H1 (cell line): ENCODE data around the gene PLCB4. TPM values are rescaled to one million over a fixed set of nuclear protein-coding genes. Genes with fewer than 3 reads are reported as not detected.

Experiments used
- CTCF ChIA-PET: fragments of 300-600 bp; sonication (Branson Sonifier 250); formaldehyde crosslinking; loops from one replicate; lab custom pipeline; 2021; ENCODE audit not compliant: partially characterized antibody; lab: Charles Lee
- POLR2A ChIA-PET: fragments of 300-600 bp; sonication (Branson Sonifier 250); formaldehyde crosslinking; loops from one replicate; lab custom pipeline; 2021; ENCODE audit warnings: inconsistent platforms; ENCODE audit not compliant: partially characterized antibody; lab: Charles Lee
- DNase-seq, 2 experiments: peaks; one replicate each; pipeline versions ENCODE4 v3.0.0 to v3.0.0-alpha.2; 2010 to 2022; ENCODE audit warnings: low spot score in 2 of 2, low read depth in 1 of 2, mixed read lengths in 1 of 2
- FAIRE-seq: peaks from 2 replicates; lab custom pipeline; 2011; peaks lifted over from hg19 to GRCh38; lab: Jason Lieb, UNC
- H2AFZ ChIP-seq: 2 replicates; pipeline ENCODE4 v1.8.1; 2012; ENCODE audit warnings: low read length, inconsistent platforms
- H2AK5ac ChIP-seq: 2 replicates; pipeline ENCODE4 v1.6.1; 2013; ENCODE audit warnings: low read depth, low read length
- H2BK120ac ChIP-seq: replicated peaks from 2 replicates; pipeline ENCODE3; 2013; ENCODE audit warnings: low read depth, low read length, inconsistent platforms
- H2BK12ac ChIP-seq: 2 replicates; pipeline ENCODE4 v1.6.1; 2013; ENCODE audit warnings: low read depth, low read length
- H2BK15ac ChIP-seq: 2 replicates; pipeline ENCODE4 v1.6.1; 2013; ENCODE audit warnings: low read length
- H2BK20ac ChIP-seq: 2 replicates; pipeline ENCODE4 v1.6.1; 2013; ENCODE audit warnings: low read length
- H2BK5ac ChIP-seq: 2 replicates; pipeline ENCODE4 v1.6.1; 2013; ENCODE audit warnings: low read depth, low read length
- H3K14ac ChIP-seq: 2 replicates; pipeline ENCODE4 v1.6.1; 2013; ENCODE audit warnings: inconsistent platforms; ENCODE audit not compliant: insufficient read length
- H3K18ac ChIP-seq: 2 replicates; pipeline ENCODE4 v1.6.1; 2013; ENCODE audit warnings: low read length; ENCODE audit errors: extremely low read depth
- H3K23ac ChIP-seq: 2 replicates; pipeline ENCODE4 v1.6.1; 2013; ENCODE audit warnings: inconsistent platforms; ENCODE audit not compliant: insufficient read length
- H3K23me2 ChIP-seq: 2 replicates; pipeline ENCODE4 v1.6.1; 2013; ENCODE audit warnings: low read depth, low read length
- H3K27ac ChIP-seq: 2 replicates; pipeline ENCODE4 v1.6.1; 2011; ENCODE audit warnings: low read depth, low read length, inconsistent platforms
- H3K27me3 ChIP-seq, 4 experiments: replicated peaks in 1 of 4; 1 replicate in 1 of 4; 2 replicates in 3 of 4; pipeline versions ENCODE4 v1.6.1 to v1.8.1; 2011 to 2013; ENCODE audit warnings: low read length in 3 of 4, mild to moderate bottlenecking in 3 of 4, inconsistent platforms in 2 of 4, mixed read lengths in 2 of 4, moderate library complexity in 1 of 4; ENCODE audit not compliant: control insufficient read depth in 3 of 4, insufficient read depth in 3 of 4; ENCODE audit errors: extremely low read depth in 1 of 4
- H3K36me3 ChIP-seq, 4 experiments: 2 replicates each; pipeline versions ENCODE4 v1.6.1 to v1.8.1; 2011 to 2013; ENCODE audit warnings: mild to moderate bottlenecking in 4 of 4, low read length in 3 of 4, moderate library complexity in 2 of 4, control low read depth in 1 of 4, inconsistent platforms in 1 of 4; ENCODE audit not compliant: insufficient read depth in 4 of 4, control insufficient read depth in 2 of 4
- H3K4ac ChIP-seq: replicated peaks from 2 replicates; pipeline ENCODE3; 2013; ENCODE audit warnings: low read length, low read depth, mixed read lengths, inconsistent platforms; ENCODE audit not compliant: insufficient read length
- H3K4me1 ChIP-seq, 4 experiments: replicated peaks in 1 of 4; 1 replicate in 1 of 4; 2 replicates in 3 of 4; pipeline versions ENCODE4 v1.6.1 to v1.8.1; 2011 to 2013; ENCODE audit warnings: low read length in 3 of 4, inconsistent platforms in 2 of 4, mixed read lengths in 1 of 4; ENCODE audit not compliant: insufficient read depth in 4 of 4, control insufficient read depth in 3 of 4
- H3K4me2 ChIP-seq, 2 experiments: 2 replicates each; pipeline versions ENCODE4 v1.6.1 to v1.8.1; 2011 to 2013; ENCODE audit warnings: low read depth in 2 of 2, low read length in 2 of 2, control low read depth in 1 of 2, inconsistent platforms in 1 of 2, mild to moderate bottlenecking in 1 of 2; ENCODE audit not compliant: insufficient read depth in 1 of 2
- H3K4me3 ChIP-seq, 4 experiments: fragments of 200-600, 300-600 bp in 1 of 4; sonication (generic), shearing (Covaris generic), sonication (Bioruptor Twin) in 1 of 4; 2 replicates each; pipeline versions ENCODE4 v1.5.1 to v1.8.1; 2011 to 2016; ENCODE audit warnings: low read length in 4 of 4, low read depth in 3 of 4, control low read depth in 2 of 4, inconsistent platforms in 2 of 4, mild to moderate bottlenecking in 2 of 4, mixed read lengths in 1 of 4, moderate library complexity in 1 of 4; ENCODE audit not compliant: insufficient read depth in 2 of 4; ENCODE audit errors: extremely low read depth in 1 of 4
- H3K56ac ChIP-seq: replicated peaks from 2 replicates; pipeline ENCODE3; 2013; ENCODE audit warnings: low read depth, mild to moderate bottlenecking, mixed read lengths, low read length, inconsistent platforms; ENCODE audit not compliant: insufficient read length
- H3K79me1 ChIP-seq: 2 replicates; pipeline ENCODE4 v1.6.1; 2013; ENCODE audit warnings: low read depth, low read length, control low read depth
- H3K79me2 ChIP-seq, 2 experiments: 2 replicates each; pipeline versions ENCODE4 v1.6.1 to v1.8.1; 2012 to 2013; ENCODE audit warnings: low read length in 2 of 2, mild to moderate bottlenecking in 2 of 2, inconsistent platforms in 1 of 2; ENCODE audit not compliant: insufficient read depth in 2 of 2, control insufficient read depth in 1 of 2
- H3K9ac ChIP-seq, 4 experiments: replicated peaks in 1 of 4; 1 replicate in 1 of 4; 2 replicates in 3 of 4; pipeline versions ENCODE4 v1.6.1 to v1.8.1; 2011 to 2013; ENCODE audit warnings: low read depth in 3 of 4, low read length in 3 of 4, control low read depth in 2 of 4, mild to moderate bottlenecking in 2 of 4, moderate library complexity in 2 of 4, inconsistent platforms in 1 of 4; ENCODE audit errors: extremely low read depth in 1 of 4
- H3K9me3 ChIP-seq, 2 experiments: 2 replicates each; pipeline versions ENCODE4 v1.6.1 to v1.8.1; 2012 to 2013; ENCODE audit warnings: mild to moderate bottlenecking in 2 of 2, moderate library complexity in 2 of 2, control low read depth in 1 of 2, inconsistent platforms in 1 of 2, low read depth in 1 of 2, low read length in 1 of 2, mixed read lengths in 1 of 2; ENCODE audit not compliant: insufficient read depth in 2 of 2
- H4K20me1 ChIP-seq, 2 experiments: replicated peaks in 1 of 2; 2 replicates each; pipeline versions ENCODE3 to v1.8.1; 2011 to 2013; ENCODE audit warnings: inconsistent platforms in 2 of 2, low read length in 2 of 2, mild to moderate bottlenecking in 1 of 2; ENCODE audit not compliant: insufficient read depth in 2 of 2, control insufficient read depth in 1 of 2
- H4K5ac ChIP-seq: 2 replicates; pipeline ENCODE4 v1.6.1; 2013; ENCODE audit warnings: low read length, low read depth, mixed read lengths, inconsistent platforms; ENCODE audit not compliant: insufficient read length
- H4K8ac ChIP-seq: 2 replicates; pipeline ENCODE4 v1.8.0; 2013; ENCODE audit warnings: mild to moderate bottlenecking, moderate library complexity, low read length, inconsistent platforms; ENCODE audit not compliant: insufficient read depth; ENCODE audit errors: extremely low read depth
- H4K91ac ChIP-seq: replicated peaks from 2 replicates; pipeline ENCODE3; 2013; ENCODE audit warnings: low read length, mixed read lengths, inconsistent platforms; ENCODE audit not compliant: insufficient read length
- JUND ChIP-seq: IDR thresholded peaks from 2 replicates; pipeline ENCODE4 v1.6.1; 2011; ENCODE audit warnings: mild to moderate bottlenecking, improper control_type of control experiment, low read length
- KDM5A ChIP-seq: fragments of 200-600 bp; IDR thresholded peaks from 2 replicates; pipeline ENCODE4 v1.7.1; 2012; ENCODE audit warnings: mild to moderate bottlenecking, low read length, inconsistent platforms, mixed read lengths
- RXRA ChIP-seq: IDR thresholded peaks from 2 replicates; pipeline ENCODE4 v1.6.1; 2011; ENCODE audit warnings: low read depth, mild to moderate bottlenecking, low read length, moderate library complexity; ENCODE audit not compliant: insufficient read depth
- SAP30 ChIP-seq: fragments of 300-600 bp; sonication (generic); IDR thresholded peaks from 2 replicates; pipeline ENCODE4 v1.7.1; 2012; ENCODE audit warnings: low read length, moderate library complexity, mild to moderate bottlenecking, inconsistent platforms; ENCODE audit not compliant: insufficient read depth, insufficient replicate concordance
- SP1 ChIP-seq: IDR thresholded peaks from 2 replicates; pipeline ENCODE4 v1.6.1; 2011; ENCODE audit warnings: low read depth, low read length
- TAF1 ChIP-seq: IDR thresholded peaks from 2 replicates; pipeline ENCODE4 v1.6.1; 2011; ENCODE audit warnings: mild to moderate bottlenecking, low read depth, low read length
- WGBS, 2 experiments: shearing (Covaris generic) in 1 of 2; methylation state at CpG; one replicate each; pipeline versions ENCODE4 v1.1.6 to v1.1.7; 2013 to 2015; ENCODE audit warnings: low lambda C conversion rate in 2 of 2, mixed read lengths in 2 of 2, inconsistent platforms in 1 of 2, low coverage in 1 of 2, missing lambda C conversion rate in 1 of 2; ENCODE audit not compliant: insufficient replicate concordance in 2 of 2, insufficient coverage in 1 of 2, insufficient read length in 1 of 2; ENCODE audit errors: extremely low coverage in 1 of 2, missing lambda C conversion rate in 1 of 2; 5-methylcytosine and 5-hydroxymethylcytosine counted together
- polyA plus RNA-seq, 7 experiments: library from polyadenylated mRNA; depleted of rRNA in 3 of 7; stranded (reverse) in 5 of 7; unstranded in 2 of 7; fragments of >200 nt in 5 of 7; fragments of 200-250 nt in 2 of 7; gene quantifications; 1 replicate in 5 of 7; 2 replicates in 1 of 7; 4 replicates in 1 of 7; pipeline versions ENCODE4 v1.2.1 to v1.2.3, GENCODE V29; 2011 to 2013; ENCODE audit warnings: missing spikeins in 2 of 7, mixed read lengths in 2 of 7
- total RNA-seq: library from RNA; stranded (reverse); fragmentation: NEBNext Ultra II Directional; extraction: Animal tissue kit (Norgen Biotek cat#: 25700); gene quantifications from 2 replicates; pipeline ENCODE4 v1.2.1, GENCODE V29; 2021

PLCB4 gene
- total and polyA plus RNA-seq, 2 of the 8 experiments (the other 6 are each of a cell fraction or from before 2014, with no cell fraction given), result 3.2 to 14.1 TPM

- WGBS, 2 experiments, result 87% methylated on average over 2 of the region's 2 CpGs; no CpG with 5 or more reads in 1 of the 2 experiments
- DNase-seq (no peak), FAIRE-seq (no peak)
- H3K79me1 ChIP-seq, result no peaks in the 10 kb centered on the region
- no peak overlapping the region for H2BK20ac ChIP-seq
- no peak overlapping the region for H3K4me3 ChIP-seq
- no peaks in the 10 kb centered on the region for H3K9me3 ChIP-seq
- no peaks in the 10 kb centered on the region for H3K27me3 ChIP-seq
- ChIA-PET POLR2A (no interaction called here), CTCF (interaction anchor here (0.5 kb wide), 1 partner anchor 109 kb away, joined by 3 read pairs; no protein-coding TSS in a partner anchor)
- H3K79me2 ChIP-seq, result no peaks in the 10 kb centered on the region
- H3K23ac ChIP-seq, result no peak overlapping the region
- no peak overlapping the region for H2BK120ac ChIP-seq
- H3K14ac ChIP-seq, result no peak overlapping the region
- H3K36me3 ChIP-seq, result no peaks in the 10 kb centered on the region
- H4K91ac ChIP-seq, result no peak overlapping the region
- H4K8ac ChIP-seq, result no peak overlapping the region
- no peak overlapping the region for H2AFZ ChIP-seq
- H3K23me2 ChIP-seq, result no peaks in the 10 kb centered on the region
- H3K56ac ChIP-seq, result no peak overlapping the region
- no peak overlapping the region for H2BK15ac ChIP-seq
- H3K9ac ChIP-seq, result no peak overlapping the region
- H4K5ac ChIP-seq, result no peak overlapping the region
- no peak overlapping the region for H3K18ac ChIP-seq
- no peak overlapping the region for H3K27ac ChIP-seq
- H3K4ac ChIP-seq, result no peak overlapping the region
- H3K4me2 ChIP-seq, result no peak overlapping the region
- H2BK5ac ChIP-seq, result no peak overlapping the region
- no peaks in the 10 kb centered on the region for H3K4me1 ChIP-seq
- H2BK12ac ChIP-seq, result no peak overlapping the region
- no peaks in the 10 kb centered on the region for H4K20me1 ChIP-seq
- H2AK5ac ChIP-seq, result no peak overlapping the region
- TF ChIP-seq KDM5A, result no peak
- TF ChIP-seq TAF1, result no peak
- TF ChIP-seq JUND, result no peak
- no peak for TF ChIP-seq SP1
- TF ChIP-seq SAP30, result no peak
- TF ChIP-seq RXRA, result no peak
Measured at GRCh38 chr20:9279918-9280401, 211.1 kb downstream of the PLCB4 start.
